Fibroblast of lung (primary cell): ENCODE results near the gene P2RX4. TPM values are rescaled to one million over a fixed set of nuclear protein-coding genes. Genes with fewer than 3 reads are reported as not detected.
"Not testable (repeated sequence)": the region's sequence is repeated elsewhere in the genome, so short reads cannot be mapped to it uniquely, and the experiment has no call there.

Experiments used
- DNase-seq, 2 donors: peaks; one replicate each; pipeline versions ENCODE4 v3.0.0 to v3.0.0-alpha.2; 2010; ENCODE audit warnings: low read depth in 2 of 2
- H2AFZ ChIP-seq: 2 replicates; pipeline ENCODE4 v1.5.1; 2012; ENCODE audit warnings: low read length, control low read depth, inconsistent platforms
- H3K27ac ChIP-seq: 2 replicates; pipeline ENCODE4 v1.5.1; 2011; ENCODE audit warnings: low read length, control low read depth; ENCODE audit not compliant: insufficient read depth
- H3K27me3 ChIP-seq: 2 replicates; pipeline ENCODE4 v1.5.1; 2011; ENCODE audit warnings: mild to moderate bottlenecking, low read length; ENCODE audit not compliant: control insufficient read depth, insufficient read depth
- H3K36me3 ChIP-seq: 2 replicates; pipeline ENCODE4 v1.5.1; 2011; ENCODE audit warnings: low read length; ENCODE audit not compliant: control insufficient read depth, insufficient read depth
- H3K4me1 ChIP-seq: 2 replicates; pipeline ENCODE4 v1.5.1; 2011; ENCODE audit warnings: low read length; ENCODE audit not compliant: control insufficient read depth, insufficient read depth; ENCODE audit errors: extremely low read depth
- H3K4me2 ChIP-seq: 2 replicates; pipeline ENCODE4 v1.5.1; 2011; ENCODE audit warnings: low read length, control low read depth; ENCODE audit not compliant: insufficient read depth; ENCODE audit errors: extremely low read depth
- H3K4me3 ChIP-seq, 4 experiments: fragments of 200-600 bp in 1 of 4; sonication (generic) in 1 of 4; replicated peaks in 1 of 4; 2 replicates each; pipeline ENCODE4 v1.5.1; 2011 to 2016; ENCODE audit warnings: low read length in 4 of 4, low read depth in 3 of 4, mild to moderate bottlenecking in 3 of 4, control low read depth in 2 of 4, inconsistent platforms in 1 of 4, mixed read lengths in 1 of 4; ENCODE audit not compliant: insufficient read depth in 1 of 4; ENCODE audit errors: control extremely low read depth in 1 of 4
- H3K79me2 ChIP-seq: 2 replicates; pipeline ENCODE4 v1.5.1; 2012; ENCODE audit warnings: mild to moderate bottlenecking, low read length, inconsistent platforms; ENCODE audit not compliant: control insufficient read depth, insufficient read depth
- H3K9ac ChIP-seq: 2 replicates; pipeline ENCODE4 v1.5.1; 2011; ENCODE audit warnings: mild to moderate bottlenecking, low read length, control low read depth; ENCODE audit not compliant: insufficient read depth
- H3K9me3 ChIP-seq: 2 replicates; pipeline ENCODE4 v1.5.1; 2012; ENCODE audit warnings: low read depth, low read length; ENCODE audit not compliant: control insufficient read depth, insufficient read depth
- H4K20me1 ChIP-seq: 2 replicates; pipeline ENCODE4 v1.5.1; 2011; ENCODE audit warnings: low read length; ENCODE audit not compliant: control insufficient read depth, insufficient read depth; ENCODE audit errors: extremely low read depth
- CTCF ChIP-seq, 2 donors: IDR thresholded peaks in 1 of 2; conservative IDR thresholded peaks in 1 of 2; 1 replicate in 1 of 2; 2 replicates in 1 of 2; pipeline ENCODE4 v1.5.1; 2011 to 2012; ENCODE audit warnings: low read length in 2 of 2, control low read depth in 1 of 2, inconsistent platforms in 1 of 2, low read depth in 1 of 2, mild to moderate bottlenecking in 1 of 2
- EZH2 ChIP-seq: IDR thresholded peaks from 2 replicates; pipeline ENCODE4 v1.5.1; 2012; ENCODE audit warnings: low read length, control low read depth, mild to moderate bottlenecking; ENCODE audit errors: missing control alignments
- polyA plus RNA-seq, 2 donors: library from polyadenylated mRNA; depleted of rRNA in 1 of 2; stranded (reverse) in 1 of 2; unstranded in 1 of 2; fragments of >200 nt; gene quantifications; 2 replicates each; pipeline ENCODE4 v1.2.1, GENCODE V29; 2011 to 2012; ENCODE audit warnings: missing spikeins in 1 of 2
- total RNA-seq: library from RNA; depleted of rRNA; stranded (reverse); fragments of >200 nt; gene quantifications from 2 replicates; pipeline ENCODE4 v1.2.1, GENCODE V29; 2014

P2RX4 gene
- total and polyA plus RNA-seq, 2 donors (not counting 1 experiment from before 2014, with no cell fraction given), result 27.2 to 59.8 TPM

- Histone ChIP-seq H2AFZ (no peak overlapping the region), H3K9me3 (no peaks in the 10 kb centered on the region), H3K27me3 (no peaks in the 10 kb centered on the region), H3K79me2 (no peaks in the 10 kb centered on the region), H3K27ac (no peak overlapping the region), H4K20me1 (no peaks in the 10 kb centered on the region), H3K4me3 (no peak overlapping the region), H3K9ac (no peak overlapping the region), H3K4me2 (no peak overlapping the region), H3K36me3 (peaks cover 10% of the 10 kb centered on the region), H3K4me1 (no peaks in the 10 kb centered on the region)
- peak in 1 of 2 donors; percentile 11 for TF ChIP-seq CTCF (conservative IDR thresholded peaks at IDR 0.05 in 1 of 2, IDR thresholded peaks at IDR 0.05 in 1 of 2; ENCODE audit: low read depth in 1 of 2, low read length in 2 of 2)
- no peak for TF ChIP-seq EZH2
- no peak for DNase-seq
These were observed 13.7 kb downstream of the P2RX4 start for GRCh38 chr12:121223292-121224285.

- Histone ChIP-seq H3K36me3 (peaks cover 11% of the 10 kb centered on the region), H3K4me1 (no peaks in the 10 kb centered on the region), H3K4me3 (no peak overlapping the region), H3K27ac (no peak overlapping the region), H3K9me3 (no peaks in the 10 kb centered on the region), H3K9ac (no peak overlapping the region), H3K27me3 (no peaks in the 10 kb centered on the region), H3K79me2 (no peaks in the 10 kb centered on the region), H4K20me1 (no peaks in the 10 kb centered on the region), H3K4me2 (no peak overlapping the region), H2AFZ (no peak overlapping the region)
- no peak for DNase-seq
- no peak for TF ChIP-seq EZH2
- TF ChIP-seq CTCF (conservative IDR thresholded peaks at IDR 0.05 in 1 of 2, IDR thresholded peaks at IDR 0.05 in 1 of 2; ENCODE audit: low read depth in 1 of 2, low read length in 2 of 2), result no peak
These were observed 14.7 kb downstream of the P2RX4 start for GRCh38 chr12:121224591-121224990.

- H3K4me2 ChIP-seq, result no peak overlapping the region
- H3K9ac ChIP-seq, result no peak overlapping the region
- no peak overlapping the region for H2AFZ ChIP-seq
- DNase-seq, result no peak
- no peaks in the 10 kb centered on the region for H4K20me1 ChIP-seq
- H3K9me3 ChIP-seq, result no peaks in the 10 kb centered on the region
- no peak overlapping the region for H3K4me3 ChIP-seq
- no peaks in the 10 kb centered on the region for H3K27me3 ChIP-seq
- no peak for TF ChIP-seq CTCF (conservative IDR thresholded peaks at IDR 0.05 in 1 of 2, IDR thresholded peaks at IDR 0.05 in 1 of 2; ENCODE audit: low read depth in 1 of 2, low read length in 2 of 2)
- TF ChIP-seq EZH2, result no peak
- no peak overlapping the region for H3K27ac ChIP-seq
- H3K4me1 ChIP-seq, result no peaks in the 10 kb centered on the region
- no peaks in the 10 kb centered on the region for H3K79me2 ChIP-seq
- H3K36me3 ChIP-seq, result peaks cover 12% of the 10 kb centered on the region
These were observed 16.5 kb downstream of the P2RX4 start for GRCh38 chr12:121226399-121226798.

- not testable (repeated sequence) for H3K4me2 ChIP-seq, H3K9ac ChIP-seq, DNase-seq, H3K27me3 ChIP-seq, H3K4me1 ChIP-seq, H3K9me3 ChIP-seq, H3K79me2 ChIP-seq, H3K4me3 ChIP-seq, H2AFZ ChIP-seq, H4K20me1 ChIP-seq, H3K27ac ChIP-seq
- peaks cover 12% of the 10 kb centered on the region for H3K36me3 ChIP-seq
These were observed 16.9 kb downstream of the P2RX4 start for GRCh38 chr12:121226871-121227270.
